H1 (cell line): ENCODE measurements around the gene RFTN2. TPM values are rescaled to one million over a fixed set of nuclear protein-coding genes. Genes with fewer than 3 reads are reported as not detected.

Experiments
- CTCF ChIA-PET: fragments of 300-600 bp; sonication (Branson Sonifier 250); formaldehyde crosslinking; loops from one replicate; lab custom pipeline; 2021; ENCODE audit not compliant: partially characterized antibody; lab: Charles Lee
- POLR2A ChIA-PET: fragments of 300-600 bp; sonication (Branson Sonifier 250); formaldehyde crosslinking; loops from one replicate; lab custom pipeline; 2021; ENCODE audit warnings: inconsistent platforms; ENCODE audit not compliant: partially characterized antibody; lab: Charles Lee
- DNase-seq, 2 experiments: peaks; one replicate each; pipeline versions ENCODE4 v3.0.0 to v3.0.0-alpha.2; 2010 to 2022; ENCODE audit warnings: low spot score in 2 of 2, low read depth in 1 of 2, mixed read lengths in 1 of 2
- FAIRE-seq: peaks from 2 replicates; lab custom pipeline; 2011; peaks lifted over from hg19 to GRCh38; lab: Jason Lieb, UNC
- H2AFZ ChIP-seq: 2 replicates; pipeline ENCODE4 v1.8.1; 2012; ENCODE audit warnings: low read length, inconsistent platforms
- H2AK5ac ChIP-seq: 2 replicates; pipeline ENCODE4 v1.6.1; 2013; ENCODE audit warnings: low read depth, low read length
- H2BK120ac ChIP-seq: replicated peaks from 2 replicates; pipeline ENCODE3; 2013; ENCODE audit warnings: low read depth, low read length, inconsistent platforms
- H2BK12ac ChIP-seq: 2 replicates; pipeline ENCODE4 v1.6.1; 2013; ENCODE audit warnings: low read depth, low read length
- H2BK15ac ChIP-seq: 2 replicates; pipeline ENCODE4 v1.6.1; 2013; ENCODE audit warnings: low read length
- H2BK20ac ChIP-seq: 2 replicates; pipeline ENCODE4 v1.6.1; 2013; ENCODE audit warnings: low read length
- H2BK5ac ChIP-seq: 2 replicates; pipeline ENCODE4 v1.6.1; 2013; ENCODE audit warnings: low read depth, low read length
- H3K14ac ChIP-seq: 2 replicates; pipeline ENCODE4 v1.6.1; 2013; ENCODE audit warnings: inconsistent platforms; ENCODE audit not compliant: insufficient read length
- H3K18ac ChIP-seq: 2 replicates; pipeline ENCODE4 v1.6.1; 2013; ENCODE audit warnings: low read length; ENCODE audit errors: extremely low read depth
- H3K23ac ChIP-seq: 2 replicates; pipeline ENCODE4 v1.6.1; 2013; ENCODE audit warnings: inconsistent platforms; ENCODE audit not compliant: insufficient read length
- H3K23me2 ChIP-seq: 2 replicates; pipeline ENCODE4 v1.6.1; 2013; ENCODE audit warnings: low read depth, low read length
- H3K27ac ChIP-seq: 2 replicates; pipeline ENCODE4 v1.6.1; 2011; ENCODE audit warnings: low read depth, low read length, inconsistent platforms
- H3K27me3 ChIP-seq, 4 experiments: replicated peaks in 1 of 4; 1 replicate in 1 of 4; 2 replicates in 3 of 4; pipeline versions ENCODE4 v1.6.1 to v1.8.1; 2011 to 2013; ENCODE audit warnings: low read length in 3 of 4, mild to moderate bottlenecking in 3 of 4, inconsistent platforms in 2 of 4, mixed read lengths in 2 of 4, moderate library complexity in 1 of 4; ENCODE audit not compliant: control insufficient read depth in 3 of 4, insufficient read depth in 3 of 4; ENCODE audit errors: extremely low read depth in 1 of 4
- H3K36me3 ChIP-seq, 4 experiments: 2 replicates each; pipeline versions ENCODE4 v1.6.1 to v1.8.1; 2011 to 2013; ENCODE audit warnings: mild to moderate bottlenecking in 4 of 4, low read length in 3 of 4, moderate library complexity in 2 of 4, control low read depth in 1 of 4, inconsistent platforms in 1 of 4; ENCODE audit not compliant: insufficient read depth in 4 of 4, control insufficient read depth in 2 of 4
- H3K4ac ChIP-seq: replicated peaks from 2 replicates; pipeline ENCODE3; 2013; ENCODE audit warnings: low read length, low read depth, mixed read lengths, inconsistent platforms; ENCODE audit not compliant: insufficient read length
- H3K4me1 ChIP-seq, 4 experiments: replicated peaks in 1 of 4; 1 replicate in 1 of 4; 2 replicates in 3 of 4; pipeline versions ENCODE4 v1.6.1 to v1.8.1; 2011 to 2013; ENCODE audit warnings: low read length in 3 of 4, inconsistent platforms in 2 of 4, mixed read lengths in 1 of 4; ENCODE audit not compliant: insufficient read depth in 4 of 4, control insufficient read depth in 3 of 4
- H3K4me2 ChIP-seq, 2 experiments: 2 replicates each; pipeline versions ENCODE4 v1.6.1 to v1.8.1; 2011 to 2013; ENCODE audit warnings: low read depth in 2 of 2, low read length in 2 of 2, control low read depth in 1 of 2, inconsistent platforms in 1 of 2, mild to moderate bottlenecking in 1 of 2; ENCODE audit not compliant: insufficient read depth in 1 of 2
- H3K4me3 ChIP-seq, 4 experiments: fragments of 200-600, 300-600 bp in 1 of 4; sonication (generic), shearing (Covaris generic), sonication (Bioruptor Twin) in 1 of 4; 2 replicates each; pipeline versions ENCODE4 v1.5.1 to v1.8.1; 2011 to 2016; ENCODE audit warnings: low read length in 4 of 4, low read depth in 3 of 4, control low read depth in 2 of 4, inconsistent platforms in 2 of 4, mild to moderate bottlenecking in 2 of 4, mixed read lengths in 1 of 4, moderate library complexity in 1 of 4; ENCODE audit not compliant: insufficient read depth in 2 of 4; ENCODE audit errors: extremely low read depth in 1 of 4
- H3K56ac ChIP-seq: replicated peaks from 2 replicates; pipeline ENCODE3; 2013; ENCODE audit warnings: low read depth, mild to moderate bottlenecking, mixed read lengths, low read length, inconsistent platforms; ENCODE audit not compliant: insufficient read length
- H3K79me1 ChIP-seq: 2 replicates; pipeline ENCODE4 v1.6.1; 2013; ENCODE audit warnings: low read depth, low read length, control low read depth
- H3K79me2 ChIP-seq, 2 experiments: 2 replicates each; pipeline versions ENCODE4 v1.6.1 to v1.8.1; 2012 to 2013; ENCODE audit warnings: low read length in 2 of 2, mild to moderate bottlenecking in 2 of 2, inconsistent platforms in 1 of 2; ENCODE audit not compliant: insufficient read depth in 2 of 2, control insufficient read depth in 1 of 2
- H3K9ac ChIP-seq, 4 experiments: replicated peaks in 1 of 4; 1 replicate in 1 of 4; 2 replicates in 3 of 4; pipeline versions ENCODE4 v1.6.1 to v1.8.1; 2011 to 2013; ENCODE audit warnings: low read depth in 3 of 4, low read length in 3 of 4, control low read depth in 2 of 4, mild to moderate bottlenecking in 2 of 4, moderate library complexity in 2 of 4, inconsistent platforms in 1 of 4; ENCODE audit errors: extremely low read depth in 1 of 4
- H3K9me3 ChIP-seq, 2 experiments: 2 replicates each; pipeline versions ENCODE4 v1.6.1 to v1.8.1; 2012 to 2013; ENCODE audit warnings: mild to moderate bottlenecking in 2 of 2, moderate library complexity in 2 of 2, control low read depth in 1 of 2, inconsistent platforms in 1 of 2, low read depth in 1 of 2, low read length in 1 of 2, mixed read lengths in 1 of 2; ENCODE audit not compliant: insufficient read depth in 2 of 2
- H4K20me1 ChIP-seq, 2 experiments: replicated peaks in 1 of 2; 2 replicates each; pipeline versions ENCODE3 to v1.8.1; 2011 to 2013; ENCODE audit warnings: inconsistent platforms in 2 of 2, low read length in 2 of 2, mild to moderate bottlenecking in 1 of 2; ENCODE audit not compliant: insufficient read depth in 2 of 2, control insufficient read depth in 1 of 2
- H4K5ac ChIP-seq: 2 replicates; pipeline ENCODE4 v1.6.1; 2013; ENCODE audit warnings: low read length, low read depth, mixed read lengths, inconsistent platforms; ENCODE audit not compliant: insufficient read length
- H4K8ac ChIP-seq: 2 replicates; pipeline ENCODE4 v1.8.0; 2013; ENCODE audit warnings: mild to moderate bottlenecking, moderate library complexity, low read length, inconsistent platforms; ENCODE audit not compliant: insufficient read depth; ENCODE audit errors: extremely low read depth
- H4K91ac ChIP-seq: replicated peaks from 2 replicates; pipeline ENCODE3; 2013; ENCODE audit warnings: low read length, mixed read lengths, inconsistent platforms; ENCODE audit not compliant: insufficient read length
- BCL11A ChIP-seq, 2 experiments: IDR thresholded peaks; one replicate each; pipeline ENCODE4 v1.6.1; 2011; ENCODE audit warnings: low read depth in 2 of 2, low read length in 2 of 2, mild to moderate bottlenecking in 2 of 2
- FOSL1 ChIP-seq: IDR thresholded peaks from 2 replicates; pipeline ENCODE4 v1.6.1; 2011; ENCODE audit warnings: mild to moderate bottlenecking, low read depth, low read length, moderate library complexity; ENCODE audit not compliant: insufficient read depth
- GTF2F1 ChIP-seq: IDR thresholded peaks from 2 replicates; pipeline ENCODE4 v1.6.1; 2012; ENCODE audit warnings: low read depth, low read length, improper control_type of control experiment, borderline replicate concordance
- KDM4A ChIP-seq: IDR thresholded peaks from one replicate; pipeline ENCODE4 v1.7.1; 2012; ENCODE audit warnings: low read depth, mild to moderate bottlenecking, moderate library complexity, low read length, inconsistent platforms; ENCODE audit not compliant: severe bottlenecking
- KDM5A ChIP-seq: fragments of 200-600 bp; IDR thresholded peaks from 2 replicates; pipeline ENCODE4 v1.7.1; 2012; ENCODE audit warnings: mild to moderate bottlenecking, low read length, inconsistent platforms, mixed read lengths
- POLR2A ChIP-seq, 2 experiments: IDR thresholded peaks; 1 replicate in 1 of 2; 2 replicates in 1 of 2; pipeline ENCODE4 v1.6.1; 2011; ENCODE audit warnings: low read depth in 2 of 2, low read length in 2 of 2, mild to moderate bottlenecking in 2 of 2; ENCODE audit errors: control extremely low read depth in 1 of 2
- POLR2AphosphoS5 ChIP-seq: IDR thresholded peaks from 2 replicates; pipeline ENCODE4 v1.6.1; 2011; ENCODE audit warnings: low read depth, low read length
- RAD21 ChIP-seq, 2 experiments: IDR thresholded peaks in 1 of 2; conservative IDR thresholded peaks in 1 of 2; 2 replicates each; pipeline ENCODE4 v1.6.1; 2011; ENCODE audit warnings: low read depth in 2 of 2, low read length in 2 of 2, improper control_type of control experiment in 1 of 2, inconsistent platforms in 1 of 2, mild to moderate bottlenecking in 1 of 2, moderate library complexity in 1 of 2
- SP2 ChIP-seq: IDR thresholded peaks from 2 replicates; pipeline ENCODE4 v1.6.1; 2012; ENCODE audit warnings: mild to moderate bottlenecking, low read length, inconsistent platforms
- SP4 ChIP-seq: IDR thresholded peaks from 2 replicates; pipeline ENCODE4 v1.6.1; 2012; ENCODE audit warnings: low read length, inconsistent platforms
- SUZ12 ChIP-seq: fragments of 200-600 bp; sonication (generic); IDR thresholded peaks from 2 replicates; pipeline ENCODE4 v1.6.1; 2012; ENCODE audit warnings: mild to moderate bottlenecking, inconsistent platforms, low read length, moderate library complexity, mixed read lengths
- TAF7 ChIP-seq: optimal IDR thresholded peaks from 2 replicates; pipeline ENCODE3; 2011; ENCODE audit warnings: low read depth, mild to moderate bottlenecking, inconsistent platforms, low read length, moderate library complexity, borderline replicate concordance
- TCF12 ChIP-seq: IDR thresholded peaks from 2 replicates; pipeline ENCODE4 v1.6.1; 2011; ENCODE audit warnings: low read depth, mild to moderate bottlenecking, low read length
- TEAD4 ChIP-seq: IDR thresholded peaks from 2 replicates; pipeline ENCODE4 v1.6.1; 2012; ENCODE audit warnings: low read depth, low read length, inconsistent platforms, mixed read lengths
- polyA plus RNA-seq, 7 experiments: library from polyadenylated mRNA; depleted of rRNA in 3 of 7; stranded (reverse) in 5 of 7; unstranded in 2 of 7; fragments of >200 nt in 5 of 7; fragments of 200-250 nt in 2 of 7; gene quantifications; 1 replicate in 5 of 7; 2 replicates in 1 of 7; 4 replicates in 1 of 7; pipeline versions ENCODE4 v1.2.1 to v1.2.3, GENCODE V29; 2011 to 2013; ENCODE audit warnings: missing spikeins in 2 of 7, mixed read lengths in 2 of 7
- total RNA-seq: library from RNA; stranded (reverse); fragmentation: NEBNext Ultra II Directional; extraction: Animal tissue kit (Norgen Biotek cat#: 25700); gene quantifications from 2 replicates; pipeline ENCODE4 v1.2.1, GENCODE V29; 2021
- TF ChIP-seq, protein P1 (sequence below): IDR thresholded peaks from 2 replicates; pipeline ENCODE4 v1.6.1; 2012; ENCODE audit warnings: inconsistent platforms

Gene RFTN2
- total and polyA plus RNA-seq, 2 of the 8 experiments (the other 6 are each of a cell fraction or from before 2014, with no cell fraction given): 2.3 to 2.4 TPM

GRCh38 chr2:197710424-197711042 is 35.1 kb upstream of the RFTN2 start:
- H3K9me3 ChIP-seq: no peaks in the 10 kb centered on the region
- H3K36me3 ChIP-seq: peaks cover 3 to 18% (median 5%) of the 10 kb centered on the region in 4 experiments; a peak in 5 of 8 replicates
- POLR2A ChIA-PET: no interaction called here
- no peak overlapping the region for H3K9ac ChIP-seq
- peaks cover 0 to 7% (median 5%) of the 10 kb centered on the region in 4 experiments; a peak in 4 of 7 replicates for H3K4me1 ChIP-seq
- no peak for FAIRE-seq
- no peak for DNase-seq
- peaks cover 7% of the 10 kb centered on the region for H3K79me1 ChIP-seq
- no peak overlapping the region for H2AFZ ChIP-seq
- H2BK20ac ChIP-seq: no peak overlapping the region
- no peak overlapping the region for H2BK15ac ChIP-seq
- H4K8ac ChIP-seq: no peak overlapping the region
- H2BK12ac ChIP-seq: no peak overlapping the region
- no peak overlapping the region for H2BK120ac ChIP-seq
- H3K23ac ChIP-seq: no peak overlapping the region
- H4K91ac ChIP-seq: no peak overlapping the region
- no peaks in the 10 kb centered on the region; a peak in 1 of 7 replicates for H3K27me3 ChIP-seq
- H4K20me1 ChIP-seq: peaks cover 16 to 28% of the 10 kb centered on the region in 2 experiments
- no peak overlapping the region for H2BK5ac ChIP-seq
- H3K14ac ChIP-seq: no peak overlapping the region
- peaks cover 17% of the 10 kb centered on the region for H3K23me2 ChIP-seq
- no peak overlapping the region for H4K5ac ChIP-seq
- H3K18ac ChIP-seq: no peak overlapping the region
- H3K4ac ChIP-seq: no peak overlapping the region
- no peak overlapping the region for H3K27ac ChIP-seq
- H3K79me2 ChIP-seq: peaks cover 21 to 59% of the 10 kb centered on the region in 2 experiments
- H3K56ac ChIP-seq: no peak overlapping the region
- H3K4me3 ChIP-seq: no peak overlapping the region
- CTCF ChIA-PET: interaction anchor here (1.1 kb wide), 1 partner anchor 70 kb away, joined by 3 read pairs; no protein-coding TSS in a partner anchor
- H3K4me2 ChIP-seq: no peak overlapping the region
- H2AK5ac ChIP-seq: no peak overlapping the region
- TF ChIP-seq RAD21 (IDR thresholded peaks at IDR 0.05 in 1 of 2, conservative IDR thresholded peaks at IDR 0.05 in 1 of 2; ENCODE audit: low read depth in 2 of 2, low read length in 2 of 2) (no peak), TAF7 (no peak), SP4 (no peak), SP2 (no peak), POLR2AphosphoS5 (no peak), POLR2A (IDR thresholded peaks at IDR 0.05; ENCODE audit: control extremely low read depth in 1 of 2, low read depth in 2 of 2, low read length in 2 of 2) (no peak), KDM5A (no peak), FOSL1 (no peak), GTF2F1 (no peak), TCF12 (no peak), SUZ12 (no peak), KDM4A (no peak), TEAD4 (no peak), BCL11A (IDR thresholded peaks at IDR 0.05; ENCODE audit: low read depth in 2 of 2, low read length in 2 of 2) (no peak)
- TF ChIP-seq, protein P1, sequence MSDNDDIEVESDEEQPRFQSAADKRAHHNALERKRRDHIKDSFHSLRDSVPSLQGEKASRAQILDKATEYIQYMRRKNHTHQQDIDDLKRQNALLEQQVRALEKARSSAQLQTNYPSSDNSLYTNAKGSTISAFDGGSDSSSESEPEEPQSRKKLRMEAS: no peak
